NCI-H345 (cell line): ENCODE data around the gene ETNK1.
"Not testable (repeated sequence)": the region's sequence is repeated elsewhere in the genome, so short reads cannot be mapped to it uniquely, and the experiment has no call there.

Experiments
- DNase-seq: peaks from one replicate; lab custom pipeline; 2025; lab: John Stamatoyannopoulos, UW

Gene ETNK1

GRCh38 chr12:22624870-22625761 lies at the start of gene ETNK1:
TSS of gene ETNK1 (plus strand) at chr12:22625171. CDS start at chr12:22625431, 260 bp downstream.
- DNase-seq: peak; percentile 90

- no peak for DNase-seq
These were observed 48.9 kb upstream of the ETNK1 start for GRCh38 chr12:22576065-22576464.

GRCh38 chr12:22576473-22576872 lies 48.5 kb upstream of the ETNK1 start:
- no peak for DNase-seq

- DNase-seq: no peak
These were observed 47.3 kb upstream of the ETNK1 start for GRCh38 chr12:22577667-22578066.

GRCh38 chr12:22578328-22578727 lies 46.6 kb upstream of the ETNK1 start:
- DNase-seq: no peak

GRCh38 chr12:22588817-22589216 lies 36.2 kb upstream of the ETNK1 start:
- peak; percentile 23 for DNase-seq

GRCh38 chr12:22593864-22594263 lies 31.1 kb upstream of the ETNK1 start:
- DNase-seq: no peak

GRCh38 chr12:22597539-22597938 lies 27.4 kb upstream of the ETNK1 start:
- not testable (repeated sequence) for DNase-seq

- no peak for DNase-seq
These were observed 26.7 kb upstream of the ETNK1 start for GRCh38 chr12:22598141-22598762.

GRCh38 chr12:22598763-22599161 lies 26.2 kb upstream of the ETNK1 start:
- DNase-seq: no peak

- DNase-seq: no peak
These were observed 24.8 kb upstream of the ETNK1 start for GRCh38 chr12:22600181-22600580.

GRCh38 chr12:22609501-22609900 lies 15.5 kb upstream of the ETNK1 start:
- no peak for DNase-seq

- no peak for DNase-seq
These were observed 14.8 kb upstream of the ETNK1 start for GRCh38 chr12:22610131-22610530.

GRCh38 chr12:22612822-22613221 lies 12.1 kb upstream of the ETNK1 start:
- DNase-seq: not testable (repeated sequence)

GRCh38 chr12:22615963-22616501 lies 8.9 kb upstream of the ETNK1 start:
- no peak for DNase-seq

- no peak for DNase-seq
These were observed 7.3 kb upstream of the ETNK1 start for GRCh38 chr12:22617630-22618029.

- DNase-seq: peak; percentile 45
These were observed 462 bp upstream of the ETNK1 start for GRCh38 chr12:22624548-22624869.

- peak; percentile 48 for DNase-seq
These were observed 857 bp downstream of the ETNK1 start for GRCh38 chr12:22625762-22626294.

GRCh38 chr12:22626406-22626805 lies 1.4 kb downstream of the ETNK1 start:
- no peak for DNase-seq

GRCh38 chr12:22627371-22627770 lies 2.4 kb downstream of the ETNK1 start:
- no peak for DNase-seq

- no peak for DNase-seq
These were observed 3.3 kb downstream of the ETNK1 start for GRCh38 chr12:22628228-22628627.

GRCh38 chr12:22631863-22632463 lies 7.0 kb downstream of the ETNK1 start:
- DNase-seq: no peak

- no peak for DNase-seq
These were observed 9.9 kb downstream of the ETNK1 start for GRCh38 chr12:22634883-22635282.
